ENCODE results near the gene PRSS38.

PRSS38 gene

GRCh38 chr1:227815468-227816409 is at the start of gene PRSS38:
TSS of gene PRSS38 (plus strand) at chr1:227815675. CDS start at chr1:227815717, 42 bp downstream.
- DNase-seq, result no peak

GRCh38 chr1:227766015-227766634 is 49.4 kb upstream of the PRSS38 start:
- DNase-seq, result no peak

GRCh38 chr1:227766653-227767277 is 48.7 kb upstream of the PRSS38 start:
- DNase-seq, result no peak

GRCh38 chr1:227767401-227768124 is 47.9 kb upstream of the PRSS38 start:
- DNase-seq, result no peak

GRCh38 chr1:227768125-227768439 is 47.4 kb upstream of the PRSS38 start:
- DNase-seq, result no peak

GRCh38 chr1:227768640-227769039 is 46.8 kb upstream of the PRSS38 start:
- no peak for DNase-seq

GRCh38 chr1:227769047-227769935 is 46.2 kb upstream of the PRSS38 start:
- DNase-seq, result no peak

- no peak for DNase-seq
Observed at GRCh38 chr1:227769936-227770494, 45.5 kb upstream of the PRSS38 start.

- no peak for DNase-seq
Observed at GRCh38 chr1:227770812-227771211, 44.7 kb upstream of the PRSS38 start.

GRCh38 chr1:227771326-227771725 is 44.1 kb upstream of the PRSS38 start:
- no peak for DNase-seq

GRCh38 chr1:227771771-227772170 is 43.7 kb upstream of the PRSS38 start:
- no peak for DNase-seq

GRCh38 chr1:227773558-227773957 is 41.9 kb upstream of the PRSS38 start:
- no peak for DNase-seq

- DNase-seq, result no peak
Observed at GRCh38 chr1:227774051-227774731, 41.3 kb upstream of the PRSS38 start.

GRCh38 chr1:227774821-227775661 is 40.4 kb upstream of the PRSS38 start:
- DNase-seq, result no peak

- no peak for DNase-seq
Observed at GRCh38 chr1:227775841-227776240, 39.6 kb upstream of the PRSS38 start.

- DNase-seq, result no peak
Observed at GRCh38 chr1:227776331-227776771, 39.1 kb upstream of the PRSS38 start.

GRCh38 chr1:227777156-227777555 is 38.3 kb upstream of the PRSS38 start:
- no peak for DNase-seq

GRCh38 chr1:227777646-227778045 is 37.8 kb upstream of the PRSS38 start:
- no peak for DNase-seq

GRCh38 chr1:227778401-227778947 is 37.0 kb upstream of the PRSS38 start:
- DNase-seq, result no peak

- no peak for DNase-seq
Observed at GRCh38 chr1:227779021-227779441, 36.4 kb upstream of the PRSS38 start.
